ENCODE measurements around the gene C1QTNF7.

The C1QTNF7 gene

GRCh38 chr4:15457406-15458201 is 29.8 kb downstream of the C1QTNF7 start:
- no peak for DNase-seq (ENCODE audit: low read depth in 2 of 2)

GRCh38 chr4:15458616-15459015 is 30.8 kb downstream of the C1QTNF7 start:
- no peak for DNase-seq (ENCODE audit: low read depth in 2 of 2)

- DNase-seq (ENCODE audit: low read depth in 2 of 2): no peak
These were observed 31.9 kb downstream of the C1QTNF7 start for GRCh38 chr4:15459706-15460105.

GRCh38 chr4:15466596-15466995 is 38.8 kb downstream of the C1QTNF7 start:
- no peak for DNase-seq (ENCODE audit: low read depth in 2 of 2)

- DNase-seq (ENCODE audit: low read depth in 2 of 2): no peak
These were observed 41.7 kb downstream of the C1QTNF7 start, which contains the start of gene CC2D2A for GRCh38 chr4:15469402-15470127. Gene CC2D2A (plus strand): TSS chr4:15469882. CDS start chr4:15475933, 6,051 bp downstream.

GRCh38 chr4:15470128-15470475 is 42.3 kb downstream of the C1QTNF7 start:
- no peak for DNase-seq (ENCODE audit: low read depth in 2 of 2)

- no peak for DNase-seq (ENCODE audit: low read depth in 2 of 2)
These were observed 48.6 kb downstream of the C1QTNF7 start for GRCh38 chr4:15476396-15476795.

- DNase-seq (ENCODE audit: low read depth in 2 of 2): no peak
These were observed 50.9 kb downstream of the C1QTNF7 start for GRCh38 chr4:15478724-15479088.

GRCh38 chr4:15479089-15479912 is 51.5 kb downstream of the C1QTNF7 start:
- no peak for DNase-seq (ENCODE audit: low read depth in 2 of 2)

GRCh38 chr4:15479913-15480185 is 52.0 kb downstream of the C1QTNF7 start:
- no peak for DNase-seq (ENCODE audit: low read depth in 2 of 2)

GRCh38 chr4:15481961-15482745 is 54.3 kb downstream of the C1QTNF7 start:
- no peak for DNase-seq (ENCODE audit: low read depth in 2 of 2)

- DNase-seq (ENCODE audit: low read depth in 2 of 2): no peak
These were observed 55.0 kb downstream of the C1QTNF7 start for GRCh38 chr4:15482842-15483241.

GRCh38 chr4:15488136-15488535 is 60.3 kb downstream of the C1QTNF7 start:
- no peak for DNase-seq (ENCODE audit: low read depth in 2 of 2)

GRCh38 chr4:15488658-15489470 is 61.0 kb downstream of the C1QTNF7 start:
- DNase-seq (ENCODE audit: low read depth in 2 of 2): no peak

GRCh38 chr4:15489551-15489950 is 61.7 kb downstream of the C1QTNF7 start:
- DNase-seq (ENCODE audit: low read depth in 2 of 2): no peak

- no peak for DNase-seq (ENCODE audit: low read depth in 2 of 2)
These were observed 65.6 kb downstream of the C1QTNF7 start for GRCh38 chr4:15493411-15493810.

- no peak for DNase-seq (ENCODE audit: low read depth in 2 of 2)
These were observed 67.8 kb downstream of the C1QTNF7 start for GRCh38 chr4:15495621-15496020.
